ENCODE results near the gene IPO7.
"Not testable (repeated sequence)": the region's sequence is repeated elsewhere in the genome, so short reads cannot be mapped to it uniquely, and the experiment has no call there.

The IPO7 gene

GRCh38 chr11:9399466-9399865, 15.0 kb downstream of the IPO7 start:
- no peak for DNase-seq

- not testable (repeated sequence) for DNase-seq
These were observed 17.4 kb downstream of the IPO7 start for GRCh38 chr11:9401884-9402283.

- no peak for DNase-seq
These were observed 44.3 kb downstream of the IPO7 start for GRCh38 chr11:9428706-9429105.

DNA sequence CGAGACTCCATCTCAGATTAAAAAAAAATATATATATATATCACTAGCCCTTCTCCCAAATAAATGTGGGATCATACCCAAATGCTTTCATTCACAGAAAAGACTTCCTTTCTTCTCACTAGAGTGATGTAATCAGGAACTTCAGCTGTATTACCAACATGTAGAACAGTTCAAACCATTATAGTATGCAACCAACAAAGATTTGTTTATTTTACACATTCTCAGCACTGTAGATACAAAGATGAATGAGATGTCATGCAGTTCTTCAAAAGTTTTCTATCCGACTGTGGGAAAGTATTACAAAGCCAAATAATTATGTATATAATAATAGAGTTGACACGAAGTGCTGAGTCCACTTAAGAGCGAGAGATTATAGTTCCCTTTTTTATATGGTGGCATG, 54.2 kb downstream of the IPO7 start:
- no peak for DNase-seq

DNA sequence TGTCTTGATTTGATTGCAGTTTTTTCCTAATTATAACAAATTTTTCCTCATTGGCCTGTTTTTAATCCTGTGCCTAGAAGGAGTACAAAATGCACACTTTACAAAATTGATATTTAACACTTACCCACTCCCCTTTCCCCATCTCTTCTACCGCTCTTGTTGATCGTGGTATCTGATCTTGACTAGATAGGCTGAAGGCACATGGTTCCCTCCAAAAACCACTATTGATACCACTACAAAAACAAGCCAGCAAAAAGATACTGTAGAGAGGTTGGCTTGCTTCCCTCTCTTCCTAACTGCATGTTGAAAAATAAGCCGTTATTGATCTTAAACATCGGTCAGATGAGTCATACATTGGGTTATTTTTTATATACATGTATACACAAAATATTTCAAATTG, 61.8 kb downstream of the IPO7 start:
- no peak for DNase-seq

- DNase-seq, result no peak
These were observed 64.3 kb downstream of the IPO7 start for GRCh38 chr11:9448576-9449352.

DNA sequence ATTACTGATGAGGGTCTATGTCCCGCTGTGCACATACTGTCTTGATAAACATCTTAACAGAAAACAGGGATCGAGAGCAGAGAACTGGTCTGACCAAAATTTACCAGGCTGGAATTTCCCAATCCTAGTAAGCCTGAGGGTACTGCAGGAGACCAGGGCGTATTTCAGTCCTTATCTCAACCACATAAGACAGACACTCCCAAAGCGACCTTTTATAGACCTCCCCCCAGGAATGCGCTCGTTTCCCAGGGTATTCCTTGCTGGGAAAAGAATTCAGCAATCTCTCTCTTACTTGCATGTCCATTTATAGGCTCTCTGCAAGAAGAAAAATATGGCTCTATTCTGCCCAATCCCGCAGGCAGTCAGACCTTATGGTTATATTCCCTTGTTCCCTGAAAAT, 67.6 kb downstream of the IPO7 start:
- DNase-seq, result not testable (repeated sequence)

GRCh38 chr11:9455722-9456121, 71.3 kb downstream of the IPO7 start:
- no peak for DNase-seq

GRCh38 chr11:9459667-9460321, 75.3 kb downstream of the IPO7 start:
- peak; percentile 40 for DNase-seq

DNA sequence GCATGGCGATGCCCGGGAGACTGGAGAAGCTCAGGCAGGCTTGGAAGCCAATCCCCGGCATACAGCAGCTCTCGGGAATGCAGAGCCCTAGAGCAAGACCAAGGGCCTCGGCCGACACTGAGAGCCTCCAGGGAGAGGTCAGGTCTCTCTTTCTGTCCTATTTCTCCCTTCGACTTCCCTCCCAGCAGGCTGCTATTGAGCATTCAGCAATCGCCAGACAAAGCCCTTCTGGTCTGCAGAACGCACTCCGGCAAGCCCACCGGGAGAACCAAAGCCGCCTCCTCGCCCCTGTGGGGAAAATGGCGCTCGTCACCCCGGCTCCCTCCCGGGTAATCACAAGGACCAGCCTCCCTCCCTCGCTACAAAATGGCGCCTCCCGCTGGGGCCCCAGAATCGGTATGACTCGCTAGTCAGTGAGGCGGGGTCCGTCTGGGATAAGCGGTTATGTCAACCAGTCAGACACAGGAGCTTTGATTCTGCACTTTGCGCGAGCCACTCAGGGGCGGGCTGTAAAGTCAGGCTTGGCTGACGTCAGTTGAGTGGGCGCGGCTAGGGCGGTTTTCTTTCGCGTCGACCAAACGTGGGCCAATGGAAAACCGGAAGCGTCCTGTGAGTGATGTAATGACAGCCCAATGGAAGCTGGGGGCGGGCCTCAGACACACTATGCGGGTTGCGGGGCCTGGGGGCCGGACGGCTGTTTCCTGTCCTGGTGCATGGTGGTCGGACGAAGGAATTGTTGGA, 76.0 kb downstream of the IPO7 start, which contains the start of gene ZNF143:
Gene ZNF143 (plus strand): TSS at position 691 of the 741 bp plus-strand sequence. CDS start 10,297 bp downstream, outside the sequence.
- peak; percentile 100 for DNase-seq

GRCh38 chr11:9461063-9461759, 76.8 kb downstream of the IPO7 start:
- peak; percentile 85 for DNase-seq

DNA sequence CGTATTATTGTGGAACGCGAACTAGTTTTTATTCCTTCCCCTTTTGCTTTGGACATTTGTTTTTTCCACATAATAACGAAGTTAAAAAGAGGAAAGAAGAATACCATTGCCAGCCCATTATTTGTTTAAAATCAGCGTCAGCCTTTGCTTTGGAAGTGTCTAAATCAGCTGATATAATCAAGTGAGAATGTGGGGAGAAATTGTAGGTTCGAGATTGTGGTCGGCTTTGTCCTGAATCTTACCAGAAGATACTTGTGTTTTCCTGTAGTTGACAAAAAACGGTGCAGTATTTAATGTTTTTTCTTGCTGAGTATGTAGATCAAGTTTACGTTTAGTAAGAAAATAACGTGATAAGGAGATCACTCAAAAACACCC, 77.3 kb downstream of the IPO7 start:
- peak; percentile 46 for DNase-seq

GRCh38 chr11:9462172-9462799, 77.8 kb downstream of the IPO7 start:
- DNase-seq, result no peak

DNA sequence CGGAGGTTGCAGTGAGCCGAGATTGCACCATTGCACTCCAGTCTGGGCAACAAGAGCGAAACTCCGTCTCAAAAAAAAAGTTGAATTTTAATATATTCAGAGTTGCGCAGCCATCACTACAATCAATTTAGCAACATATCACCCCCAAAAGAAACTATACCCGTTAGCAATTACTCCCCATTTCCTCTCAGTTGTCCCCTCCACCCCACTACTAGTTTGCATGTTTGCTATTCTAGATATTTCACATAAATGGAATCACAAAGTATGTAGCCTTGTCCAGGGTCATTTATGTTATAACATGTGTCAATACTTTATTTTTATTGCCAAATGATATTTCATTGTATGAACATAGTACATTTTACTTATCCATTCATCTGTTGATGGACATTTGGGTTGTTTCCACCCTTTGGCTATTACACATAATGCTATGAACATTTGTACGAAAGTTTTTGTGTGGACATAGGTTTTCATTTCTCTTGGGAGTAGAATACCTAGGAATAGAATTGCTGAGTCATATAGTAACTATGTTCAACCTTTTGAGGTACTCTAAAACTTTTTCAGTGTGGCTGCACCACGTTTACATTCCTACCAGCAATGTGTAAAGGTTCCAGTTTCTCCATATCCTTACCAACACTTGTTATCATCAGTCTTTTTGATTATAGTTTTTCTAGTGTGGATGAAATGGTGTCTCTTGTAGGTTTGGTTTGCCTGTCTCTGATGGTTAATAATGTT, 78.5 kb downstream of the IPO7 start:
- DNase-seq, result no peak

GRCh38 chr11:9470765-9471164, 86.3 kb downstream of the IPO7 start:
- DNase-seq, result no peak

- DNase-seq, result no peak
These were observed 89.0 kb downstream of the IPO7 start for GRCh38 chr11:9473408-9473807.

- no peak for DNase-seq
These were observed 95.4 kb downstream of the IPO7 start for GRCh38 chr11:9479899-9480298.

DNA sequence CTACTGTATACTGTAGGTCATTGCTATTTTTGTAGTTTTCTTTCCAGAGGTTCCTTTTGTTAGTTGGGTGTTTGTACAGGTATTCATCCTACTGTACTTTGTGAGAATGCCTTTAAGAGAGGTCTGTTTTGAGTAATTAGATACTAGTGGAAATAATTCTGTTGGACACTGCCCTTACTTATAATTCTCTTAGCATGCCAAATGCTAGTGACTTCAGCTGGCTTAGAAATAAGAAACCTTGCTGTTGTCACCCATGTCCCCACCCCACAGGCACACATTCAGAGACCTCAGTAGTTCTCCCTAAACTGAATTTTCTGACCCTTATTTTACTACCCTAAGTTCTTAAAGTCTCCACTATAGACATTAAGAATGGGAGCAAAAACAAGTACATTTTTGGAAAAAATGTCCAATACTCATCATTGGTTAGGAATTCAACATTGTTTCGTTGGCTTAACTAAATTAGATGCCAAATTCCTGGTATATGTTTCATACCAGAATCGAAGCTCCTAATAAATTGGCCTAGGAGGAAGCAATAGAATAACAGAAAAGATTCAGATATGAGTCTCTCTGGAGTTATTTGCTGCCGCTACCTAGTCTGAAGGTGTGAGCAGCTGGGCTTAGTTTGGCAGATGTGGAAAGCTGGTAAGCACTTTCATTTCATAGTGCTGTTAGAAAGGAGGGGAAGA, 104.8 kb downstream of the IPO7 start:
- no peak for DNase-seq

- DNase-seq, result no peak
These were observed 105.9 kb downstream of the IPO7 start for GRCh38 chr11:9490376-9490775.

- no peak for DNase-seq
These were observed 109.0 kb downstream of the IPO7 start for GRCh38 chr11:9493492-9493891.

DNA sequence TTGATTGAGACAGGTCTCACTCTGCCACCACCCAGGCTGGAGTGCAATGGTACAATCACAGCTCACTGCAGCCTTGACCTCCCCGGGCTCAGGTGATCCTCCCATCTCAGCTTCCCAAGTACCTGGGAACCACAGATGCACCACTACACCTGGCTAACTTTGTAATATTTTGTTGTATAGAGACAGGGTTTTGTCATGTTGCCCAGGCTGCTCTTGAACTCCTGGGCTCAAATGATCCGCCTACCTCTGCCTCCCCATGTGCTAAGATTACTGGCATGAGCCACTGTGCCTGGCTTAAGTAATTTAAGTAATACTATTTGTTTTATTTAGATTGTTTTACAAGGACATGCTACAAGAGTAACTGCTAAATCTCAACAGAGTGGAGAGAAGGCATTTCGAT, 109.9 kb downstream of the IPO7 start:
- no peak for DNase-seq

Measured in CD4-positive, alpha-beta T cell treated with Interleukin-10 for 1 hour (primary cell).